Measurements from ENCODE around the gene ERCC3.

ERCC3 gene

GRCh38 chr2:127326289-127326945 is 32.5 kb upstream of the ERCC3 start:
- no peak overlapping the region for H3K4me3 ChIP-seq (ENCODE audit: low read depth in 1 of 2, low read length in 1 of 2)
- no peaks in the 10 kb centered on the region for H3K9me3 ChIP-seq
- peaks cover 97% of the 10 kb centered on the region for H3K36me3 ChIP-seq
- no peaks in the 10 kb centered on the region for H3K27me3 ChIP-seq
- H3K27ac ChIP-seq: no peak overlapping the region
- peaks cover 4 to 6% of the 10 kb centered on the region in 2 experiments for H3K4me1 ChIP-seq (ENCODE audit: control insufficient read depth in 1 of 2, insufficient read depth in 1 of 2, low read depth in 1 of 2, low read length in 1 of 2)
- no peak for TF ChIP-seq CTCF (IDR thresholded peaks at IDR 0.05)

GRCh38 chr2:127324635-127325034 is 30.7 kb upstream of the ERCC3 start:
- peaks cover 89% of the 10 kb centered on the region for H3K36me3 ChIP-seq
- H3K4me1 ChIP-seq (ENCODE audit: control insufficient read depth in 1 of 2, insufficient read depth in 1 of 2, low read depth in 1 of 2, low read length in 1 of 2): peaks cover 14 to 16% of the 10 kb centered on the region in 2 experiments
- no peaks in the 10 kb centered on the region for H3K27me3 ChIP-seq
- no peak overlapping the region for H3K27ac ChIP-seq
- no peak overlapping the region for H3K4me3 ChIP-seq (ENCODE audit: low read depth in 1 of 2, low read length in 1 of 2)
- peak; percentile 18 for TF ChIP-seq CTCF (IDR thresholded peaks at IDR 0.05)
- no peaks in the 10 kb centered on the region for H3K9me3 ChIP-seq

- no peaks in the 10 kb centered on the region for H3K27me3 ChIP-seq
- H3K27ac ChIP-seq: peak overlapping the region; percentile 61
- H3K4me3 ChIP-seq (ENCODE audit: low read depth in 1 of 2, low read length in 1 of 2): no peak overlapping the region
- H3K9me3 ChIP-seq: no peaks in the 10 kb centered on the region
- no peak for TF ChIP-seq CTCF (IDR thresholded peaks at IDR 0.05)
- peaks cover 14 to 16% of the 10 kb centered on the region in 2 experiments for H3K4me1 ChIP-seq (ENCODE audit: control insufficient read depth in 1 of 2, insufficient read depth in 1 of 2, low read depth in 1 of 2, low read length in 1 of 2)
- H3K36me3 ChIP-seq: peaks cover 89% of the 10 kb centered on the region
Measured at GRCh38 chr2:127321303-127321702, 27.4 kb upstream of the ERCC3 start.

GRCh38 chr2:127320586-127321275 is 26.8 kb upstream of the ERCC3 start:
- TF ChIP-seq CTCF (IDR thresholded peaks at IDR 0.05): no peak
- peak overlapping the region; percentile 61 for H3K27ac ChIP-seq
- peaks cover 89% of the 10 kb centered on the region for H3K36me3 ChIP-seq
- H3K4me3 ChIP-seq (ENCODE audit: low read depth in 1 of 2, low read length in 1 of 2): no peak overlapping the region
- no peaks in the 10 kb centered on the region for H3K27me3 ChIP-seq
- H3K4me1 ChIP-seq (ENCODE audit: control insufficient read depth in 1 of 2, insufficient read depth in 1 of 2, low read depth in 1 of 2, low read length in 1 of 2): peaks cover 14 to 16% of the 10 kb centered on the region in 2 experiments
- H3K9me3 ChIP-seq: no peaks in the 10 kb centered on the region

- Histone ChIP-seq H3K4me1 (ENCODE audit: control insufficient read depth in 1 of 2, insufficient read depth in 1 of 2, low read depth in 1 of 2, low read length in 1 of 2) (peaks cover 14 to 16% of the 10 kb centered on the region in 2 experiments), H3K9me3 (no peaks in the 10 kb centered on the region), H3K27me3 (no peaks in the 10 kb centered on the region), H3K4me3 (ENCODE audit: low read depth in 1 of 2, low read length in 1 of 2) (no peak overlapping the region), H3K27ac (peak overlapping the region; percentile 61), H3K36me3 (peaks cover 89% of the 10 kb centered on the region)
- no peak for TF ChIP-seq CTCF (IDR thresholded peaks at IDR 0.05)
Measured at GRCh38 chr2:127320067-127320466, 26.1 kb upstream of the ERCC3 start.

Data from neutrophil (primary cell).